LHCN-M2 (cell line): ENCODE data around the gene HOXA4. TPM values are rescaled to one million over a fixed set of nuclear protein-coding genes. Genes with fewer than 3 reads are reported as not detected.
A peak's percentile ranks its signal among the peaks of the same experiment; 100 is the strongest.

ENCODE experiments used
- DNase-seq: peaks from one replicate; pipeline ENCODE4 v3.0.0-alpha.2; 2012; ENCODE audit warnings: low read depth
- total RNA-seq: library from RNA; depleted of rRNA; stranded (reverse); fragments of >200 nt; gene quantifications from 2 replicates; pipeline ENCODE4 v1.2.3, GENCODE V29; 2014

The HOXA4 gene
- total RNA-seq, 1 experiment from 2014 or later = 8.9 TPM

- peak; percentile 71 for DNase-seq
Observed at GRCh38 chr7:27106181-27106900, 24.2 kb downstream of the HOXA4 start.

GRCh38 chr7:27105301-27106031 lies 25.1 kb downstream of the HOXA4 start:
- no peak for DNase-seq

- DNase-seq = no peak
Observed at GRCh38 chr7:27104341-27105058, 26.1 kb downstream of the HOXA4 start.

GRCh38 chr7:27103489-27104226 lies 26.9 kb downstream of the HOXA4 start:
- no peak for DNase-seq

GRCh38 chr7:27102581-27103442 lies 27.7 kb downstream of the HOXA4 start, which contains the start of gene HOXA2:
Gene HOXA2, minus strand, starts transcription at chr7:27102683. Its CDS starts 183 bp downstream, at chr7:27102500.
- DNase-seq = no peak

- no peak for DNase-seq
Observed at GRCh38 chr7:27101957-27102580, 28.5 kb downstream of the HOXA4 start.

GRCh38 chr7:27101171-27101956 lies 29.2 kb downstream of the HOXA4 start:
- DNase-seq = no peak

GRCh38 chr7:27100694-27101170 lies 29.8 kb downstream of the HOXA4 start:
- no peak for DNase-seq

GRCh38 chr7:27099453-27100370 lies 30.8 kb downstream of the HOXA4 start:
- no peak for DNase-seq

GRCh38 chr7:27098578-27099451 lies 31.7 kb downstream of the HOXA4 start:
- DNase-seq = no peak

GRCh38 chr7:27097686-27098577 lies 32.6 kb downstream of the HOXA4 start:
- peak; percentile 60 for DNase-seq

GRCh38 chr7:27096768-27097514 lies 33.6 kb downstream of the HOXA4 start:
- DNase-seq = peak; percentile 60

GRCh38 chr7:27095897-27096767 lies 34.4 kb downstream of the HOXA4 start, which contains the start of gene HOXA1:
Gene HOXA1, minus strand, starts transcription at chr7:27096000. Its CDS starts 88 bp downstream, at chr7:27095912.
- peak; percentile 96 for DNase-seq
